HCT116 (cell line): ENCODE results near the gene PTPN7. TPM values are rescaled to one million over a fixed set of nuclear protein-coding genes. Genes with fewer than 3 reads are reported as not detected.

Source experiments
- ATAC-seq: fragments of 200-7000 bp; cut with Tn5 transposase; 2 replicates; pipeline ENCODE4 v1.9.1; 2020; ENCODE audit warnings: mild to moderate bottlenecking, moderate library complexity
- BruUV-seq: library from RNA; stranded (reverse); fragments of 400-500 nt; replicated peaks from 2 replicates; lab custom pipeline; 2021; lab: Mats Ljungman, UMichigan
- CTCF ChIA-PET: fragments of 300-600 bp; sonication (Branson Sonifier 250); formaldehyde crosslinking; loops from one replicate; lab custom pipeline; 2021; ENCODE audit warnings: antibody characterized with exemption; lab: Charles Lee
- POLR2A ChIA-PET: fragments of 300-600, 350-600 bp; sonication (Branson Sonifier 250); formaldehyde crosslinking; loops from one replicate; lab custom pipeline; 2021; ENCODE audit warnings: antibody characterized with exemption; lab: Charles Lee
- RAD21 ChIA-PET, 2 experiments: fragments of 300-600 bp; sonication (Branson Sonifier 250); formaldehyde crosslinking; loops; one replicate each; lab custom pipeline; 2023; ENCODE audit warnings: low total read pairs in 2 of 2; ENCODE audit not compliant: uncharacterized antibody in 2 of 2, unreplicated experiment in 2 of 2, low non-redundant PET in 1 of 2; lab: Charles Lee
- DNase-seq: peaks from one replicate; pipeline ENCODE4 v3.0.0-alpha.2; 2010; ENCODE audit warnings: low read depth, low spot score
- H2AFZ ChIP-seq: fragments of 200-600 bp; shearing (Covaris generic), sonication (generic); 2 replicates; pipeline ENCODE4 v1.6.1; 2017; ENCODE audit warnings: low read depth, mixed run types, mixed read lengths, antibody characterized with exemption, low read length; ENCODE audit not compliant: poor library complexity, severe bottlenecking
- H3K27ac ChIP-seq: 2 replicates; pipeline ENCODE4 v1.5.1; 2012; ENCODE audit warnings: low read depth, low read length
- H3K27me3 ChIP-seq: fragments of 200-600 bp; sonication (generic); 2 replicates; pipeline ENCODE4 v1.6.1; 2016; ENCODE audit warnings: mixed run types, low read length, mixed read lengths; ENCODE audit not compliant: insufficient read depth
- H3K36me3 ChIP-seq, 2 experiments: fragments of 200-500 bp in 1 of 2; fragments of 200-600 bp in 1 of 2; sonication (Bioruptor generic) in 1 of 2; sonication (generic) in 1 of 2; 2 replicates each; pipeline versions ENCODE4 v1.5.1 to v1.6.1; 2014 to 2016; ENCODE audit warnings: low read length in 2 of 2, inconsistent platforms in 1 of 2, mixed read lengths in 1 of 2, mixed run types in 1 of 2; ENCODE audit not compliant: insufficient read depth in 2 of 2, control insufficient read depth in 1 of 2
- H3K4me1 ChIP-seq, 2 experiments: fragments of 200-600 bp in 1 of 2; sonication (generic) in 1 of 2; 2 replicates each; pipeline versions ENCODE4 v1.5.1 to v1.6.1; 2012 to 2017; ENCODE audit warnings: low read length in 2 of 2, inconsistent platforms in 1 of 2, mild to moderate bottlenecking in 1 of 2, mixed read lengths in 1 of 2, mixed run types in 1 of 2, moderate library complexity in 1 of 2; ENCODE audit not compliant: insufficient read depth in 2 of 2, control insufficient read depth in 1 of 2
- H3K4me2 ChIP-seq: fragments of 200-600 bp; sonication (generic); 2 replicates; pipeline ENCODE4 v1.6.1; 2017; ENCODE audit warnings: mixed run types, low read length, mixed read lengths
- H3K4me3 ChIP-seq, 2 experiments: fragments of 200-600 bp in 1 of 2; sonication (generic) in 1 of 2; replicated peaks in 1 of 2; 2 replicates each; pipeline ENCODE4 v1.5.1; 2011 to 2016; ENCODE audit warnings: low read length in 2 of 2, control low read depth in 1 of 2, low read depth in 1 of 2, mild to moderate bottlenecking in 1 of 2, mixed read lengths in 1 of 2, mixed run types in 1 of 2
- H3K79me2 ChIP-seq: fragments of 200-600 bp; sonication (generic); 2 replicates; pipeline ENCODE4 v1.6.1; 2017; ENCODE audit warnings: mild to moderate bottlenecking, mixed run types, low read length, moderate library complexity, mixed read lengths; ENCODE audit not compliant: insufficient read depth
- H3K9ac ChIP-seq: fragments of 200-600 bp; sonication (generic); 2 replicates; pipeline ENCODE4 v1.6.1; 2016; ENCODE audit warnings: low read length, mixed read lengths
- H3K9me2 ChIP-seq: fragments of 200-600 bp; sonication (generic), shearing (Covaris generic); 2 replicates; pipeline ENCODE4 v1.6.1; 2017; ENCODE audit warnings: mixed run types, mild to moderate bottlenecking, moderate library complexity; ENCODE audit not compliant: insufficient read depth
- H3K9me3 ChIP-seq, 2 experiments: fragments of 200-500 bp in 1 of 2; fragments of 200-600 bp in 1 of 2; sonication (Bioruptor generic) in 1 of 2; sonication (generic) in 1 of 2; 2 replicates each; pipeline ENCODE4 v1.6.1; 2014 to 2017; ENCODE audit warnings: low read length in 2 of 2, mixed read lengths in 2 of 2, inconsistent platforms in 1 of 2, low read depth in 1 of 2, mild to moderate bottlenecking in 1 of 2, mixed run types in 1 of 2, moderate library complexity in 1 of 2; ENCODE audit not compliant: control insufficient read depth in 1 of 2, insufficient read depth in 1 of 2
- H4K20me1 ChIP-seq: fragments of 200-600 bp; sonication (generic), shearing (Covaris generic); 2 replicates; pipeline ENCODE4 v1.6.1; 2017; ENCODE audit warnings: mixed run types, mild to moderate bottlenecking, moderate library complexity; ENCODE audit not compliant: insufficient read depth
- ATF3 ChIP-seq: IDR thresholded peaks from 2 replicates; pipeline ENCODE4 v1.6.1; 2012
- CBX3 ChIP-seq: IDR thresholded peaks from 2 replicates; pipeline ENCODE4 v1.6.1; 2012; ENCODE audit warnings: low read depth
- CEBPB ChIP-seq: IDR thresholded peaks from 2 replicates; pipeline ENCODE4 v1.6.1; 2012; ENCODE audit warnings: low read depth
- CTCF ChIP-seq, 3 experiments: fragments of 200-600 bp in 1 of 3; sonication (generic) in 1 of 3; IDR thresholded peaks in 2 of 3; conservative IDR thresholded peaks in 1 of 3; 2 replicates each; pipeline ENCODE4 v1.5.1; 2012 to 2017; ENCODE audit warnings: low read depth in 2 of 3, low read length in 2 of 3, antibody characterized with exemption in 1 of 3, borderline replicate concordance in 1 of 3, control low read depth in 1 of 3, mild to moderate bottlenecking in 1 of 3, mixed read lengths in 1 of 3, mixed run types in 1 of 3, moderate library complexity in 1 of 3; ENCODE audit not compliant: insufficient read depth in 1 of 3
- EGR1 ChIP-seq: IDR thresholded peaks from 2 replicates; pipeline ENCODE4 v1.6.1; 2012; ENCODE audit warnings: low read depth
- ELF1 ChIP-seq: IDR thresholded peaks from 2 replicates; pipeline ENCODE4 v1.6.1; 2012; ENCODE audit warnings: low read depth, borderline replicate concordance
- POLR2AphosphoS5 ChIP-seq: IDR thresholded peaks from 2 replicates; pipeline ENCODE4 v1.6.1; 2011; ENCODE audit warnings: mild to moderate bottlenecking, low read depth, low read length, moderate library complexity
- RAD21 ChIP-seq: IDR thresholded peaks from 2 replicates; pipeline ENCODE4 v1.6.1; 2012; ENCODE audit warnings: low read depth, mild to moderate bottlenecking
- SIN3A ChIP-seq: IDR thresholded peaks from 2 replicates; pipeline ENCODE4 v1.6.1; 2012; ENCODE audit warnings: low read depth
- SRF ChIP-seq: IDR thresholded peaks from 2 replicates; pipeline ENCODE4 v1.6.1; 2012; ENCODE audit warnings: low read depth
- TCF7L2 ChIP-seq: IDR thresholded peaks from 2 replicates; pipeline ENCODE4 v1.7.0; 2011; ENCODE audit warnings: borderline replicate concordance, inconsistent platforms; ENCODE audit not compliant: insufficient read depth, insufficient read length; ENCODE audit errors: extremely low read depth
- ZFX ChIP-seq: fragments of 450-650 bp; IDR thresholded peaks from 2 replicates; pipeline ENCODE4 v1.6.1; 2017
- intact Hi-C: fragments of 100-400 bp; cut with micrococcal nuclease; formaldehyde crosslinking; loops from 2 replicates; pipeline ENCODE4 v1.10.0; 2022
- total RNA-seq: library from RNA; stranded (reverse); gene quantifications from one replicate; pipeline ENCODE4 v1.2.1, GENCODE V29; 2021; ENCODE audit not compliant: unreplicated experiment
- TF ChIP-seq, protein P1 (sequence below): IDR thresholded peaks from 2 replicates; pipeline ENCODE4 v1.6.1; 2012
- TF ChIP-seq, protein P2 (sequence below): IDR thresholded peaks from 2 replicates; pipeline ENCODE4 v1.6.1; 2011; ENCODE audit warnings: mild to moderate bottlenecking, low read length, moderate library complexity; ENCODE audit not compliant: insufficient replicate concordance; ENCODE audit errors: extremely low read depth

The PTPN7 gene
- total RNA-seq, 1 experiment from 2014 or later: 0.76 TPM

DNA sequence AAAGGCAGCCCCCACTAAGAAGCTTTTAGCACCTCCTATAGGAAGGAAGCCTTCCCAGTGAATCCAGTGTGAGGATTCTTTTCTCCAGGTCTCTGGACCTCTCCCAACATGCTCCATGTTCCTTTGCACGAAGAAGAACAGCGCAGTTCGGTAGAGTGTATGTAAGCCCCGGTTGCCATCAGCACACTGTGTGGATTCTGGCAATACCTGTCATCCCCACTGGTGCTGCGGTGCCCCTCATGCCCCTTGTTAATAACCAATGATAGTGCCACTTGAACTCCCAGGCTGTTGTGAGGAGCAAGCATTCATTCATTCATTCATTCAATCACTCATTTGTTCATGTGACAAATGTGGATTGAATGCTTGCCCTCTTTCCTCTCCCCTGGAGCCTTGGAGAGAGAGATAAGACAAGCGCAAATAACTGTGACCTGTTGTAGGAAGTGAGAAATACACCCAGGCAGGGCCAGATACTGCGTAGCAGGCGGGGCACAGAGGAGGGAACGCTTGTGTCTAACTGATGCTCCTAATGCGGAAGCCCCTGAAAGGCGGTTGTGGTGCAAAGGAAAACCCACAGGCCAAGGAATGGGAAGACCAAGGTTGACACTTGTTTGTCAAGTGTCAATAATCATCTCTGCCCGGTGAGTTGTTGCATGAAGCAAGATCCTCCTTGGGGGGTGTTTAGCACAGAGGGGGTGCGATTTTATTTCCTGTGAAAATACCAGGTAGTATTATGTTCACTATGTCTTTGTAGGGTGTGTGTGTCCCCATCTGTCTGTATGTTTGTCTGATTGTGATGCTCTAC, 43.0 kb upstream of the PTPN7 start:
- no peaks in the 10 kb centered on the region; the same call in 1 of the 2 replicates for H3K27me3 ChIP-seq
- H3K4me2 ChIP-seq: no peak overlapping the region
- intact Hi-C loops: no loop called here
- H3K36me3 ChIP-seq: no peaks in the 10 kb centered on the region
- no peak overlapping the region for H3K27ac ChIP-seq
- CTCF ChIA-PET: interaction anchor here (2.2 kb wide), 1 partner anchor 15 kb away, joined by 5 read pairs; no protein-coding TSS in a partner anchor
- ATAC-seq (no peak), DNase-seq (no peak)
- H4K20me1 ChIP-seq: no peaks in the 10 kb centered on the region
- H3K79me2 ChIP-seq: no peaks in the 10 kb centered on the region
- no peak for TF ChIP-seq ELF1
- no peak for TF ChIP-seq ATF3
- TF ChIP-seq POLR2AphosphoS5: no peak
- no peak for TF ChIP-seq ZFX
- TF ChIP-seq SRF: no peak
- TF ChIP-seq, protein P1, sequence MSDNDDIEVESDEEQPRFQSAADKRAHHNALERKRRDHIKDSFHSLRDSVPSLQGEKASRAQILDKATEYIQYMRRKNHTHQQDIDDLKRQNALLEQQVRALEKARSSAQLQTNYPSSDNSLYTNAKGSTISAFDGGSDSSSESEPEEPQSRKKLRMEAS: no peak
- TF ChIP-seq CEBPB: no peak
- no peak for TF ChIP-seq RAD21
- no peak for TF ChIP-seq CBX3
- no peak for TF ChIP-seq CTCF (IDR thresholded peaks at IDR 0.05 in 2 of 3, conservative IDR thresholded peaks at IDR 0.05 in 1 of 3; ENCODE audit: borderline replicate concordance in 1 of 3, insufficient read depth in 1 of 3, low read depth in 2 of 3, low read length in 2 of 3)
- TF ChIP-seq, protein P2, sequence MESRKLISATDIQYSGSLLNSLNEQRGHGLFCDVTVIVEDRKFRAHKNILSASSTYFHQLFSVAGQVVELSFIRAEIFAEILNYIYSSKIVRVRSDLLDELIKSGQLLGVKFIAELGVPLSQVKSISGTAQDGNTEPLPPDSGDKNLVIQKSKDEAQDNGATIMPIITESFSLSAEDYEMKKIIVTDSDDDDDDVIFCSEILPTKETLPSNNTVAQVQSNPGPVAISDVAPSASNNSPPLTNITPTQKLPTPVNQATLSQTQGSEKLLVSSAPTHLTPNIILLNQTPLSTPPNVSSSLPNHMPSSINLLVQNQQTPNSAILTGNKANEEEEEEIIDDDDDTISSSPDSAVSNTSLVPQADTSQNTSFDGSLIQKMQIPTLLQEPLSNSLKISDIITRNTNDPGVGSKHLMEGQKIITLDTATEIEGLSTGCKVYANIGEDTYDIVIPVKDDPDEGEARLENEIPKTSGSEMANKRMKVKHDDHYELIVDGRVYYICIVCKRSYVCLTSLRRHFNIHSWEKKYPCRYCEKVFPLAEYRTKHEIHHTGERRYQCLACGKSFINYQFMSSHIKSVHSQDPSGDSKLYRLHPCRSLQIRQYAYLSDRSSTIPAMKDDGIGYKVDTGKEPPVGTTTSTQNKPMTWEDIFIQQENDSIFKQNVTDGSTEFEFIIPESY: no peak
- no peak for TF ChIP-seq TCF7L2
- TF ChIP-seq SIN3A: no peak
- no peak for TF ChIP-seq EGR1
- POLR2A ChIA-PET: no interaction called here
- H3K9me2 ChIP-seq: no peaks in the 10 kb centered on the region
- RAD21 ChIA-PET: no interaction called here
- H2AFZ ChIP-seq: no peak overlapping the region
- no TSS peak for BruUV-seq
- H3K9me3 ChIP-seq: no peaks in the 10 kb centered on the region
- H3K4me3 ChIP-seq: no peak overlapping the region
- no peak overlapping the region for H3K9ac ChIP-seq
- peaks cover 29 to 31% of the 10 kb centered on the region in 2 experiments for H3K4me1 ChIP-seq
